Fibroblast of the aortic adventitia (primary cell): ENCODE measurements around the gene RPUSD2. TPM values are rescaled to one million over a fixed set of nuclear protein-coding genes. Genes with fewer than 3 reads are reported as not detected.

ENCODE experiments used
- DNase-seq: peaks from one replicate; pipeline ENCODE4 v3.0.0-alpha.2; 2010; ENCODE audit warnings: low read depth
- H3K4me3 ChIP-seq: 2 replicates; pipeline ENCODE4 v1.5.1; 2011; ENCODE audit warnings: low read depth, mild to moderate bottlenecking, control low read depth, low read length, moderate library complexity
- CTCF ChIP-seq: IDR thresholded peaks from 2 replicates; pipeline ENCODE4 v1.5.1; 2011; ENCODE audit warnings: mild to moderate bottlenecking, low read length, control low read depth, inconsistent platforms; ENCODE audit not compliant: insufficient read depth
- total RNA-seq: library from RNA; depleted of rRNA; stranded (reverse); fragments of >200 nt; gene quantifications from 2 replicates; pipeline ENCODE4 v1.2.3, GENCODE V29; 2012; ENCODE audit warnings: low replicate concordance

Gene RPUSD2
- total RNA-seq, 1 donor = 6.2 TPM

GRCh38 chr15:40594429-40594836 lies 25.3 kb downstream of the RPUSD2 start:
- peak; percentile 41 for TF ChIP-seq CTCF
- no peak for DNase-seq
- H3K4me3 ChIP-seq = peak overlapping the region; percentile 88

GRCh38 chr15:40595219-40595618 lies 26.1 kb downstream of the RPUSD2 start:
- no peak for TF ChIP-seq CTCF
- no peak for DNase-seq
- H3K4me3 ChIP-seq = peak overlapping the region; percentile 88

- no peak for TF ChIP-seq CTCF
- peak overlapping the region; percentile 88 for H3K4me3 ChIP-seq
- no peak for DNase-seq
These were observed 26.7 kb downstream of the RPUSD2 start for GRCh38 chr15:40595773-40596172.

- TF ChIP-seq CTCF = no peak
- no peak for DNase-seq
These were observed 27.9 kb downstream of the RPUSD2 start for GRCh38 chr15:40597024-40597423.

GRCh38 chr15:40598126-40598525 lies 29.0 kb downstream of the RPUSD2 start:
- TF ChIP-seq CTCF = no peak
- DNase-seq = no peak
- no peak overlapping the region for H3K4me3 ChIP-seq

More at GRCh38 chr15:40597024-40597423, 27.9 kb downstream of the RPUSD2 start:
- H3K4me3 ChIP-seq = no peak overlapping the region

GRCh38 chr15:40598672-40599071 lies 29.6 kb downstream of the RPUSD2 start:
- H3K4me3 ChIP-seq = no peak overlapping the region
- no peak for TF ChIP-seq CTCF
- DNase-seq = no peak

- DNase-seq = no peak
- no peak overlapping the region for H3K4me3 ChIP-seq
- TF ChIP-seq CTCF = no peak
These were observed 31.9 kb downstream of the RPUSD2 start for GRCh38 chr15:40600956-40601355.
